Neuronal stem cell (in vitro differentiated cells): ENCODE measurements around the gene C12orf54.
"Not testable (repeated sequence)": the region's sequence is repeated elsewhere in the genome, so short reads cannot be mapped to it uniquely, and the experiment has no call there.

ENCODE experiments used
- DNase-seq: peaks from one replicate; pipeline ENCODE4 v3.0.0-alpha.2; 2013; ENCODE audit warnings: low spot score
- H2AFZ ChIP-seq: one replicate; pipeline ENCODE4 v1.6.1; 2013; ENCODE audit warnings: mild to moderate bottlenecking, low read length, inconsistent platforms
- H2AK5ac ChIP-seq: 2 replicates; pipeline ENCODE4 v1.6.1; 2013; ENCODE audit warnings: low read depth, mild to moderate bottlenecking, inconsistent platforms, low read length, moderate library complexity, mixed read lengths
- H2BK120ac ChIP-seq: 2 replicates; pipeline ENCODE4 v1.6.1; 2013; ENCODE audit warnings: low read depth, mild to moderate bottlenecking, inconsistent platforms, low read length, moderate library complexity, mixed read lengths
- H2BK12ac ChIP-seq: one replicate; pipeline ENCODE4 v1.6.1; 2013; ENCODE audit warnings: low read length, inconsistent platforms
- H2BK15ac ChIP-seq: 2 replicates; pipeline ENCODE4 v1.6.1; 2013; ENCODE audit warnings: mild to moderate bottlenecking, low read length, inconsistent platforms, mixed read lengths
- H2BK5ac ChIP-seq: one replicate; pipeline ENCODE4 v1.6.1; 2013; ENCODE audit warnings: inconsistent platforms, mild to moderate bottlenecking, low read length, moderate library complexity
- H3K14ac ChIP-seq: one replicate; pipeline ENCODE4 v1.6.1; 2013; ENCODE audit warnings: low read length, inconsistent platforms
- H3K18ac ChIP-seq: 2 replicates; pipeline ENCODE4 v1.6.1; 2013; ENCODE audit warnings: low read length, inconsistent platforms
- H3K23ac ChIP-seq: 2 replicates; pipeline ENCODE4 v1.6.1; 2013; ENCODE audit warnings: low read depth, mild to moderate bottlenecking, mixed read lengths, low read length, inconsistent platforms; ENCODE audit not compliant: poor library complexity
- H3K27ac ChIP-seq: replicated peaks from 3 replicates; pipeline ENCODE4 v1.5.1; 2013; ENCODE audit warnings: low read length, inconsistent platforms
- H3K27me3 ChIP-seq, 3 experiments: 2 replicates each; pipeline ENCODE4 v1.6.1; 2013; ENCODE audit warnings: low read length in 3 of 3, mild to moderate bottlenecking in 2 of 3, inconsistent platforms in 1 of 3, low read depth in 1 of 3, mixed read lengths in 1 of 3, moderate library complexity in 1 of 3; ENCODE audit not compliant: control insufficient read depth in 3 of 3, insufficient read depth in 3 of 3
- H3K36me3 ChIP-seq, 2 donors: replicated peaks in 1 of 2; 2 replicates each; pipeline ENCODE4 v1.6.1; 2013; ENCODE audit warnings: low read length in 2 of 2; ENCODE audit not compliant: control insufficient read depth in 2 of 2, insufficient read depth in 2 of 2
- H3K4ac ChIP-seq: 2 replicates; pipeline ENCODE4 v1.6.1; 2013; ENCODE audit warnings: inconsistent platforms, mild to moderate bottlenecking, low read length, moderate library complexity
- H3K4me1 ChIP-seq, 2 donors: 1 replicate in 1 of 2; 2 replicates in 1 of 2; pipeline ENCODE4 v1.6.1; 2013; ENCODE audit warnings: low read length in 2 of 2, low read depth in 1 of 2; ENCODE audit not compliant: control insufficient read depth in 2 of 2, insufficient read depth in 1 of 2
- H3K4me2 ChIP-seq: one replicate; pipeline ENCODE4 v1.6.1; 2013; ENCODE audit warnings: mild to moderate bottlenecking, low read length, inconsistent platforms; ENCODE audit not compliant: insufficient read depth, poor library complexity, severe bottlenecking
- H3K4me3 ChIP-seq, 2 donors: 2 replicates each; pipeline ENCODE4 v1.5.1; 2013; ENCODE audit warnings: low read length in 2 of 2, mild to moderate bottlenecking in 2 of 2, inconsistent platforms in 1 of 2, moderate library complexity in 1 of 2
- H3K79me1 ChIP-seq: one replicate; pipeline ENCODE4 v1.6.1; 2013; ENCODE audit warnings: low read depth, mild to moderate bottlenecking, inconsistent platforms, low read length, moderate library complexity
- H3K9ac ChIP-seq: one replicate; pipeline ENCODE4 v1.6.1; 2013; ENCODE audit warnings: mild to moderate bottlenecking, low read depth, low read length, inconsistent platforms; ENCODE audit not compliant: poor library complexity
- H3K9me3 ChIP-seq, 2 donors: replicated peaks in 1 of 2; 2 replicates each; pipeline versions ENCODE3 to v1.6.1; 2013; ENCODE audit warnings: low read length in 2 of 2, mild to moderate bottlenecking in 2 of 2, inconsistent platforms in 1 of 2, low read depth in 1 of 2, mixed read lengths in 1 of 2, moderate library complexity in 1 of 2; ENCODE audit not compliant: control insufficient read depth in 2 of 2, insufficient read depth in 1 of 2
- H4K8ac ChIP-seq: one replicate; pipeline ENCODE4 v1.6.1; 2013; ENCODE audit warnings: low read depth, mild to moderate bottlenecking, inconsistent platforms, low read length, moderate library complexity
- H4K91ac ChIP-seq: one replicate; pipeline ENCODE4 v1.6.1; 2013; ENCODE audit warnings: low read length, low read depth, mild to moderate bottlenecking, inconsistent platforms; ENCODE audit not compliant: poor library complexity
- WGBS, 2 donors: extraction: QIAGEN DNeasy Blood & Tissue Kit; methylation state at CpG; one replicate each; pipeline ENCODE4 v1.1.7; 2013; ENCODE audit warnings: missing lambda C conversion rate in 2 of 2, mixed read lengths in 1 of 2; ENCODE audit not compliant: insufficient read length in 2 of 2, insufficient replicate concordance in 1 of 2; ENCODE audit errors: extremely low coverage in 2 of 2; 5-methylcytosine and 5-hydroxymethylcytosine counted together

Gene C12orf54

DNA sequence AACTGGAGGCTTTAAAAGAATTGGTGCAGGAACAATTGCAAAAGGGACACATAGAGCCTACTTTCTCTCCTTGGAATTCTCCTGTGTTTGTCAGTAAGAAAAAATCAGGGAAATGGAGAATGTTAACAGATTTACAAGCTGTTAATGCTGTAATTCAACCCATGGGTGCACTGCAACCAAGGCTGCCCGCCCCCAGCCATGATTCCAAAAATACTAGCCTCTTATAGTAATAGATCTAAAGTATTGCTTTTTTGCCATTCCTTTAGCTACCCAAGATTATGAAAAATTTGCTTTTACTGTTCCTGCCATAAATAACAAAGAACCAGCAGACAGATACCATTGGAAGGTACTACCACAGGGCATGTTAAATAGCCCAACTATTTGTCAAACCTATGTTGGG is 27.8 kb downstream of the C12orf54 start:
- Histone ChIP-seq H3K18ac (no peak overlapping the region), H2BK120ac (no peak overlapping the region), H2AFZ (no peak overlapping the region), H2BK15ac (no peak overlapping the region), H3K27ac (no peak overlapping the region), H2AK5ac (no peak overlapping the region), H4K8ac (no peak overlapping the region), H2BK12ac (no peak overlapping the region), H3K9me3 (peaks cover 2 to 4% of the 10 kb centered on the region in 2 donors), H3K36me3 (no peaks in the 10 kb centered on the region), H2BK5ac (no peak overlapping the region), H3K4me2 (no peak overlapping the region), H3K4me3 (no peak overlapping the region), H3K79me1 (no peaks in the 10 kb centered on the region), H3K9ac (no peak overlapping the region), H3K4me1 (no peaks in the 10 kb centered on the region), H4K91ac (no peak overlapping the region), H3K4ac (no peak overlapping the region), H3K14ac (no peak overlapping the region), H3K27me3 (peaks cover 0 to 11% (median 2%) of the 10 kb centered on the region in 3 experiments), H3K23ac (no peak overlapping the region)
- no peak for DNase-seq
- no CpG with 5 or more reads among the region's 1 CpG for WGBS, 2 donors

DNA sequence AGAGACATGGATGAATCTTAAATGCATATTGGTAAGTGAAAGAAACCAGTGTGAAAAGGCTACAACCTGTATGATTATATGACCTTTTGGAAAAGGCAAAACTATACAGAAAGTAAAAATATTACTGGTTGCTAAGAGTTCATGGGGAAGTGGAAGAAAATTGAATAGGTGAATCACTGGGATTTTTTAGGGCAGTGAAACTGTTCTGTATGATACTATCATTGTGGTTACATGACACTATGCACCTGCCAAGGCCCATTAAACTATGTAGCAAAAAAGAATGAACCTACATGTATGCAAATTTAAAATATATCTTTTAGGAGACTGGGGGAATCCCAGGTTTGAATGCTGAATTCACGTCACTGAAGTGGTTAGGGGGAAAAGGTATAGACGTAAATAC is 30.6 kb downstream of the C12orf54 start:
- no peaks in the 10 kb centered on the region for H3K79me1 ChIP-seq
- no peak overlapping the region for H2BK120ac ChIP-seq
- H2AFZ ChIP-seq: no peak overlapping the region
- no peak overlapping the region for H3K4me2 ChIP-seq
- H3K14ac ChIP-seq: no peak overlapping the region
- peaks cover 0 to 8% (median 2%) of the 10 kb centered on the region in 3 experiments for H3K27me3 ChIP-seq
- H2BK12ac ChIP-seq: no peak overlapping the region
- no CpG with 5 or more reads among the region's 2 CpGs for WGBS, 2 donors
- no peaks in the 10 kb centered on the region for H3K36me3 ChIP-seq
- no peak overlapping the region for H3K4ac ChIP-seq
- no peak overlapping the region for H4K91ac ChIP-seq
- no peaks in the 10 kb centered on the region for H3K4me1 ChIP-seq
- no peak overlapping the region for H3K9ac ChIP-seq
- H3K4me3 ChIP-seq: no peak overlapping the region
- H3K27ac ChIP-seq: no peak overlapping the region
- H2BK5ac ChIP-seq: no peak overlapping the region
- H3K9me3 ChIP-seq: peaks cover 2 to 4% of the 10 kb centered on the region in 2 donors
- DNase-seq: no peak
- H4K8ac ChIP-seq: no peak overlapping the region
- no peak overlapping the region for H3K18ac ChIP-seq
- no peak overlapping the region for H2AK5ac ChIP-seq
- H3K23ac ChIP-seq: no peak overlapping the region
- no peak overlapping the region for H2BK15ac ChIP-seq

DNA sequence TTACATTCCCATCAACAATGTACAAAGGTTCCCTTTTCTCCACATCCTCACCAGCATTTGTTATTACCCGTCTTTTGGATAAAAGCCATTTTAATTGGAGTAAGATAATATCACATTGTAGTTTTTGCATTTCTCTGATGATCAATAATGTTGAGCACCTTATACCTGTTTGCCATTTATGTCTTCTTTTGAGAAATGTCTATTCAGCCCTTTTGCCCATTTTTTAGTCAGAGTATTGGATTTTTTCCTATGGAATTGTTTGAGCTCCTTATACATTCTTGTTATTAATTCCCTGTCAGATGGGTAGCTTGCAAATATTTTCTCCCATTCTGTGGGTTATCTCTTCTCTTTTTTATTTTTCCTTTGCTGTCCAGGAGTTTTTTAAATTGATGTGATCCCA is 32.4 kb downstream of the C12orf54 start:
- DNase-seq: no peak
- no peak overlapping the region for H3K4ac ChIP-seq
- H3K9me3 ChIP-seq: peaks cover 2 to 4% of the 10 kb centered on the region in 2 donors
- H2BK15ac ChIP-seq: no peak overlapping the region
- no peak overlapping the region for H3K18ac ChIP-seq
- H3K27me3 ChIP-seq: no peaks in the 10 kb centered on the region
- no peak overlapping the region for H2AK5ac ChIP-seq
- no peak overlapping the region for H2BK12ac ChIP-seq
- H4K91ac ChIP-seq: no peak overlapping the region
- no peak overlapping the region for H3K4me2 ChIP-seq
- no CpG with 5 or more reads among the region's 1 CpG for WGBS, 2 donors
- no peak overlapping the region for H4K8ac ChIP-seq
- H3K4me1 ChIP-seq: no peaks in the 10 kb centered on the region
- H2AFZ ChIP-seq: no peak overlapping the region
- H2BK5ac ChIP-seq: no peak overlapping the region
- H3K14ac ChIP-seq: no peak overlapping the region
- no peak overlapping the region for H3K27ac ChIP-seq
- no peaks in the 10 kb centered on the region for H3K36me3 ChIP-seq
- H3K9ac ChIP-seq: no peak overlapping the region
- H3K4me3 ChIP-seq: no peak overlapping the region
- H3K23ac ChIP-seq: no peak overlapping the region
- H2BK120ac ChIP-seq: no peak overlapping the region
- H3K79me1 ChIP-seq: no peaks in the 10 kb centered on the region

DNA sequence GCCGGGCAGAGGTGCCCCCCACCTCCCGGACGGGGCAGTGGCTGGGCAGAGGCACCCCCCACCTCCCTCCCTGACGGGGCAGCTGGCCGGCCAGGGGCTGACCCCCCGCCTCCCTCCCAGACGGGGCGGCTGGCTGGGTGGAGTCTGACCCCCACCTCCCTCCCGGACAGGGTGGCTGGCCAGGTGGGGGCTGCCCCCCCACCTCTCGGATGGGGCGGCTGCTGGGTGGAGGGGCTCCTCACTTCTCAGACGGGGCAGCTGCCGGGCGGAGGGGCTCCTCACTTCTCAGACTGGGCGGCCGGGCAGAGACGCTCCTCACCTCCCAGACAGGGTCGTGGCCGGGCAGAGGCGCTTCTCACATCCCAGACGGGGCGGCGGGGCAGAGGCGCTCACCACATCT is 38.1 kb downstream of the C12orf54 start:
- H3K23ac ChIP-seq, H3K14ac ChIP-seq, H2AK5ac ChIP-seq, H2AFZ ChIP-seq, H3K9me3 ChIP-seq, H3K9ac ChIP-seq, H2BK5ac ChIP-seq, H3K4me3 ChIP-seq, H3K27me3 ChIP-seq, H3K79me1 ChIP-seq, H3K36me3 ChIP-seq, DNase-seq, H3K4me1 ChIP-seq, H3K4ac ChIP-seq, H4K91ac ChIP-seq, H2BK120ac ChIP-seq, H3K18ac ChIP-seq, H4K8ac ChIP-seq, H2BK12ac ChIP-seq, H3K4me2 ChIP-seq, H2BK15ac ChIP-seq, H3K27ac ChIP-seq: not testable (repeated sequence)
- no CpG with 5 or more reads among the region's 24 CpGs for WGBS, 2 donors
